Neural progenitor cell (in vitro differentiated cells): Measurements from ENCODE around the gene MEP1A.

Experiments used
- EZH2 ChIP-seq: fragments of 200-600 bp; sonication (generic); IDR thresholded peaks from 2 replicates; pipeline ENCODE4 v1.6.1; 2017; ENCODE audit warnings: antibody characterized with exemption, mild to moderate bottlenecking, moderate library complexity
- EZH2phosphoT487 ChIP-seq: fragments of 200-600 bp; sonication (generic); IDR thresholded peaks from 2 replicates; pipeline ENCODE4 v1.6.1; 2017; ENCODE audit warnings: antibody characterized with exemption
- TF ChIP-seq, protein P1 (sequence below): fragments of 200-600 bp; sonication (generic); IDR thresholded peaks from 2 replicates; pipeline ENCODE4 v1.5.1; 2017; ENCODE audit warnings: antibody characterized with exemption, mild to moderate bottlenecking

DNA sequence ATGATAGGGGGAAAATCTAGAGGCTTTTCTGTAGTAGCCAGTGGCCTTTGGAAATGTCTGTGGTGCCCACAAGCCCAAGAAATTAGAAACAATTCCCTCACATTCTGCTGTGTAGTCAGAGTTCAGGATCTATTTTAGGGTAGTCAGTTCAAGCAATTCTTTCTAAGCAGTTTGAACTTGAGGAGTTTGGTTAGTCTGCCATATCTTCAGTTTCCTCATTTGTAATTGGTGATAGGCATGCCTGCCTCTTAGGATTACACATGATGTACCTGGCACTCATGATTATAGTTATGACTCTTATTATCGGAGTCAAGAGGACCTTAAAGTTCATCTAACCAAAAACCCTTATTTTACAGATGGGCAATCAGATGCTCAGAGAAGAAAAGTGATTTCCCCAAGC lies 21.2 kb upstream of the MEP1A start:
- TF ChIP-seq, protein P1, sequence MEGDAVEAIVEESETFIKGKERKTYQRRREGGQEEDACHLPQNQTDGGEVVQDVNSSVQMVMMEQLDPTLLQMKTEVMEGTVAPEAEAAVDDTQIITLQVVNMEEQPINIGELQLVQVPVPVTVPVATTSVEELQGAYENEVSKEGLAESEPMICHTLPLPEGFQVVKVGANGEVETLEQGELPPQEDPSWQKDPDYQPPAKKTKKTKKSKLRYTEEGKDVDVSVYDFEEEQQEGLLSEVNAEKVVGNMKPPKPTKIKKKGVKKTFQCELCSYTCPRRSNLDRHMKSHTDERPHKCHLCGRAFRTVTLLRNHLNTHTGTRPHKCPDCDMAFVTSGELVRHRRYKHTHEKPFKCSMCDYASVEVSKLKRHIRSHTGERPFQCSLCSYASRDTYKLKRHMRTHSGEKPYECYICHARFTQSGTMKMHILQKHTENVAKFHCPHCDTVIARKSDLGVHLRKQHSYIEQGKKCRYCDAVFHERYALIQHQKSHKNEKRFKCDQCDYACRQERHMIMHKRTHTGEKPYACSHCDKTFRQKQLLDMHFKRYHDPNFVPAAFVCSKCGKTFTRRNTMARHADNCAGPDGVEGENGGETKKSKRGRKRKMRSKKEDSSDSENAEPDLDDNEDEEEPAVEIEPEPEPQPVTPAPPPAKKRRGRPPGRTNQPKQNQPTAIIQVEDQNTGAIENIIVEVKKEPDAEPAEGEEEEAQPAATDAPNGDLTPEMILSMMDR: no peak
- no peak for TF ChIP-seq EZH2phosphoT487
- TF ChIP-seq EZH2: no peak
